Bronchial epithelial cell (primary cell): ENCODE results near the gene ZBTB17. TPM values are rescaled to one million over a fixed set of nuclear protein-coding genes. Genes with fewer than 3 reads are reported as not detected.

Experiments
- DNase-seq: peaks from one replicate; pipeline ENCODE4 v3.0.0-alpha.2; 2010; ENCODE audit warnings: low read depth
- FAIRE-seq: peaks from 2 replicates; lab custom pipeline; 2011; peaks lifted over from hg19 to GRCh38; lab: Jason Lieb, UNC
- H3K27me3 ChIP-seq: 2 replicates; pipeline ENCODE4 v1.5.1; 2011; ENCODE audit warnings: low read length; ENCODE audit not compliant: control insufficient read depth, insufficient read depth
- H3K36me3 ChIP-seq: 2 replicates; pipeline ENCODE4 v1.5.1; 2011; ENCODE audit warnings: low read length; ENCODE audit not compliant: control insufficient read depth, insufficient read depth
- H3K4me3 ChIP-seq: 2 replicates; pipeline ENCODE4 v1.5.1; 2011; ENCODE audit warnings: mild to moderate bottlenecking, low read depth, low read length, control low read depth
- CTCF ChIP-seq: IDR thresholded peaks from 2 replicates; pipeline ENCODE4 v1.5.1; 2011; ENCODE audit warnings: mild to moderate bottlenecking, moderate library complexity, low read length, control low read depth, inconsistent platforms; ENCODE audit not compliant: insufficient read depth, severe bottlenecking
- total RNA-seq: library from RNA; depleted of rRNA; stranded (reverse); fragments of >200 nt; gene quantifications from 2 replicates; pipeline ENCODE4 v1.2.1, GENCODE V29; 2014

The ZBTB17 gene
- total RNA-seq, 1 donor from 2014 or later = 33.7 TPM

GRCh38 chr1:15940110-15941043 lies 35.5 kb downstream of the ZBTB17 start:
- Histone ChIP-seq H3K4me3 (no peak overlapping the region), H3K27me3 (no peaks in the 10 kb centered on the region), H3K36me3 (peaks cover 40% of the 10 kb centered on the region)
- no peak for TF ChIP-seq CTCF
- FAIRE-seq (no peak), DNase-seq (no peak)

GRCh38 chr1:15939181-15940109 lies 36.5 kb downstream of the ZBTB17 start:
- Histone ChIP-seq H3K36me3 (peaks cover 45% of the 10 kb centered on the region), H3K4me3 (no peak overlapping the region), H3K27me3 (no peaks in the 10 kb centered on the region)
- DNase-seq = peak; percentile 31
- no peak for TF ChIP-seq CTCF
- no peak for FAIRE-seq

- no peak for DNase-seq
- FAIRE-seq = no peak
- peaks cover 41% of the 10 kb centered on the region for H3K36me3 ChIP-seq
- no peak overlapping the region for H3K4me3 ChIP-seq
- TF ChIP-seq CTCF = no peak
- H3K27me3 ChIP-seq = no peaks in the 10 kb centered on the region
These were observed 37.2 kb downstream of the ZBTB17 start for GRCh38 chr1:15938628-15939161.

GRCh38 chr1:15937706-15938168 lies 38.2 kb downstream of the ZBTB17 start:
- FAIRE-seq (no peak), DNase-seq (peak; percentile 21)
- H3K4me3 ChIP-seq = no peak overlapping the region
- H3K27me3 ChIP-seq = no peaks in the 10 kb centered on the region
- peaks cover 34% of the 10 kb centered on the region for H3K36me3 ChIP-seq
- peak; percentile 31 for TF ChIP-seq CTCF

GRCh38 chr1:15937146-15937545 lies 38.8 kb downstream of the ZBTB17 start:
- Histone ChIP-seq H3K4me3 (no peak overlapping the region), H3K36me3 (peaks cover 35% of the 10 kb centered on the region), H3K27me3 (no peaks in the 10 kb centered on the region)
- TF ChIP-seq CTCF = no peak
- DNase-seq (no peak), FAIRE-seq (no peak)
